NCI-H524 (cell line): ENCODE measurements around the gene TXN2.
"Not testable (repeated sequence)": the region's sequence is repeated elsewhere in the genome, so short reads cannot be mapped to it uniquely, and the experiment has no call there.

Experiments used
- DNase-seq, 2 experiments: peaks; one replicate each; lab custom pipeline; 2025; lab: John Stamatoyannopoulos, UW

TXN2 gene

GRCh38 chr22:36455571-36456463 is 25.6 kb downstream of the TXN2 start:
- no peak for DNase-seq

GRCh38 chr22:36454916-36455570 is 26.4 kb downstream of the TXN2 start:
- DNase-seq = peak; percentile 79 to 91

GRCh38 chr22:36453855-36454378 is 27.5 kb downstream of the TXN2 start:
- no peak for DNase-seq

DNA sequence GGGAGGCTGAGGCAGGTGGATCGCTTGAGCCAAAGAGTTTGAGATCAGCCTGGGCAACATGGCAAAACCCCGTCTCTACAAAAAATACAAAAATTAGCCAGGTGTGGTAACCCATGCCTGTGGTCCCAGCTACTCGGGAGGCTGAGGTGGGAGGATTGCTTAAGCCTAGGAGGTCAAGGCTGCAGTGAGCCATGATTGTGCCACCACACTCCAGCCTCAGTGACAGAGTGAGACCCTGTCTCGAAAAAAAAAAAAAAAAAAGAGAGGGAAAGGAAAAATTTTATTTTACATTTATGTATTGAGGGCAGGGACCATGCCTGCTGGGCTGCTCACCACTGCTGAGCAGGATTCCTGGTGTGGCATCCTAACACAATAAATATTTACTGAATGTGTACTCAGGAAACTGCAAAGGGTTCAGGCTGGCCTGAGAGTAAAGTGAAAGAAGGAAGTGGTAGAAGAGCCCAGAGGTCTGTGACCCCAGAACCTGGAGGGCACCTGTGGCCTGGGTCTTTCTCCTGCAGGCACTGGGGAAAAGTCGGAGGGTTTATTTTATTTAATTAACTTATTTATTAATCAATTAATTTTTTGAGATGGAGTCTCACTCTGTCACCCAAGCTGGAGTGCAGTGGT is 28.3 kb downstream of the TXN2 start:
- DNase-seq = not testable (repeated sequence)

DNA sequence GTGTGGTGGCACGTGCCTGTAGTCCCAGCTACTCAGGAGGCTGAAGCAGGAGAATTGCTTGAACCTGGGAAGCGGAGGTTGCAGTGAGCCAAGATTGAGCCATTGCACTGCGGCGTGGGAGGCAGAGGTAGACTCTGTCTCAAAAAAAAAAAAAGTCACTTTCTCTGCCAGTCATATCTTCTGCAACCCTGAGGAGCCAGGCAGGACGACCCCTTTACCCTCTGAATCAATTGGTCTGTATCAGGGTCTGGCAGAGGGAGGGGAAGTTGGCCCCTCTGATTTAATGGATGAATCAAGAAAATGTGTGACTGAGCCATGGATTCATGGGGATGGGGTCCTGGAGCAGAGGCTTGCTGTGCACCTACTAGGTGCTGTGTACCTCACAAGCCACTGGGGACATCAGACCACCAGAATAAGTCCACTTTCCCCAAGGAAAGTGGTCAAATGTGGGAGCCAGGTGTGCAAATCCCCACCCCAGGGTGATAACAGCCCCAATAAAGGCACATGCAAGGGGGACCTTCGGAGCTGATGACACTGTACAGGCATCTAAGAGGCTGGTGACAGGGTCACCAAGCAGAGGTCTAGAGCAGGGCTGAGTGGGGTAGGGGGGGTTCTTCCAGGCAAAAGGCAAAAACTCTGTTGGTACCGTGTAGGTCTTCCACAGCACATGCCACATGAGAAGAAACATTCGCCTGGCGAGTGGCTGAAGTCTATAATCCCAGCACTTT is 29.0 kb downstream of the TXN2 start:
- no peak for DNase-seq

DNA sequence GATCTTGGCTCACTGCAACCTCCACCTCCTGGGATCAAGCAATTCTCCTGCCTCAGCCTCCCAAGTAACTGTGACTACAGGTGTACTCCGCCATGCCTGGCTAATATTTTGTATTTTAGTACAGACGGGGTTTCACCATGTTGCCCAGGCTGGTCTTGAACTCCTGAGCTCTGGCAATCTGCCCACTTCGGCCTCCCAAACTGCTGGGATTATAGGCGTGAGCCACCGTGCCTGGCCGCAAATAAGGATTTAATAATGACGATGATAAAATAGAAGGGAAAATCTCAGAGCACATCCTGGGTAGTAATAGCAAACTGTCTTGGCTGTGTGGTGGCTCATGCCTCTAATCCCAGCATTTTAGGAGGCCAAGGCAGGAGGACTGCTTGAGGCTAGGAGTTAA is 30.5 kb downstream of the TXN2 start:
- DNase-seq = not testable (repeated sequence)

DNA sequence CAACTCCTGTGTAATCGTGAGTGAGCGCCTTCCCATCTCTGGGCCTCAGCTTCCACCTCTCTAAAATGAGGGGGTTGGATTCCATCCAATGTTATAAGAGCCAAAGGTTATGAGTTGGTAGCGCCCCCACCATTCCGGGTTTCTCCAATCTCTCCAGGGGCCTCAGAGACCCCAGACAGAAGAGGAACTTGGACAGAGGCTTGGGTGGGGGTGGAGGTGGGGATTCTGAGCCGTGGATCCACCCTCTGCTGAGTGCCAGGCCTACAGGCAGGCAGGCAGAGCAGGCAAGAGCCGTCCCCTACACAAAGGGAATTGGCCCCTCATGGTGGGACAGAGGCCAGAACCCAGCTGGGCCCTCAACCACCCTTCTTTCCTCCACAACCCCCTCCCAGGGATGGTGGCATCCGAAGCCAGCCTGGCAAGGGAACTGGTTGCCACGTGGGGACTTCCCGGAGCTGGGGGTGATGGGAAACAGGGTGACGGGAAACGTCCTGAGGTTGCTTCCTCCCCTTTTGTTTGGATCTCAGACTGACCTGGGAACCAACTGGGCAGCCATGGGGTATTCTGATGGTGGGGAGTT is 31.8 kb downstream of the TXN2 start:
- DNase-seq = no peak

DNA sequence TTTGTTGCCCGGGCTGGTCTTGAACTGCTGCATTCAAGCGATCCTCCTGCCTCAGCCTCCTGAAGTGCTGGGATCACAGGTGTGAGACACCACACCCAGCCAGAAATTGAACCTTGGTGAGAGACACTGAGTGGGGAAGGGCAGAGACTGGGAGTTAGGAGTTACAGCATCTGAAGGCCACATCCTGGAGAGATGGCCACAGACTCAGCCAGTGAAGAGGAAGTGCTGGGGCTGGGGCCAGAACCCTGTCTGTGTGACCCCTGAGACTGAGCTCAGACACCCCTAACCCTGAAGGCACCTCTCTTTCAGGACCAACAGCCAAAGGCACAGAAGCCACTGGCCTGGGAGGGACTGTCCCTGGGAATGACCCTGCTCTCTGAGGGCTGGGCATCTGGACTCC is 33.8 kb downstream of the TXN2 start:
- no peak for DNase-seq

DNA sequence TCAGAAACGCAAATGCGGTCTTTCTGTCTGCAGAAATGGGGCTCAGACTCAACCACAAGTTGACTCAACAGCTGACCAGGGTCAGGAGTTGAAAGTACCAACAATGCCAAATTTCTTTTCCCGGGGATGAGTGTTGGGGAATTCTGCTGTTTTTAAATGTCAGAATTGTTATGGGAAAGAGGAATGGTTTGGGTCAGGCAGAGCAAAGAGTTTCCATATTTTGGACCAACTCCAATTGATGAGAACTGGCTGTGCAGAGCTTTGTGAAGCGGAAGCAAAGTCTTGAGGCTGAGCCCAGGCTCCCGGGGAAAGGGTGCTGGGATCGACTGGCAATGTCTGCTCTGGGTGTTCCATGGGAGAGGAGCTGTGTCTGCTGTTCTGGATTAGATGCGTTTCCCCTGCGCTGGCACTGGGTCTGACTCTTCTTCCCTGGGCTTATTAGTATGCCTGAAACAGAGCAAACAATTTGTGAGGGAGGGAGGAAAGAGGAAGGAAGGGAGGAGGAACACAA is 36.2 kb downstream of the TXN2 start:
- DNase-seq = no peak

DNA sequence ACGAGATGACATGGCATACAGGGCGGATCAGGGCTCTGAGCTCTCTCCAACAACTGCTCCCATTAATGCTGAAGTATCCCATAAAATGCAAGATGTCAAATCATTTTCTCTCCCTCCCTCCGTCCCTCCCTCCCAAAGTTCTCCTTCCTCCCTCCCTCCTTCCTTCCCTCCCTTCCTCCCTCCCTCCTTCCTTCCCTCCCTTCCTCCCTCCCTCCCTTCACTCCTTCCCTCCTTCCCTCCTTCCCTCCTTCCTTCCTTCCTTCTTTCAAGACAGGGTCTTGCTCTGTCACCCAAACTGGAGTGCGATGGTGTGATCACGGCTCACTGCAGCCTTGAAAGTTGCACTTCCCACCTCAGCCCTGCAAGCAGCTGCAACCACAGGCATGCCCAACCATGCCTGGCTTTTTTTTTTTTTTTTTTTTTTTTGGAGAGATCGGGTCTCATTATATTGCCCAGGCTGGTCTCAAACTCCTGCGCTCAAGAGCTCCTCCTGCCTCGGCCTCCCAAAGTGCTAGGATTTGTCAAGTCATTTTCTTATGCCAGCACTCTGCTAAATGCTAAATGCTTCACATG is 38.2 kb downstream of the TXN2 start:
- DNase-seq = no peak

GRCh38 chr22:36442506-36443197 is 38.8 kb downstream of the TXN2 start:
- DNase-seq = no peak

DNA sequence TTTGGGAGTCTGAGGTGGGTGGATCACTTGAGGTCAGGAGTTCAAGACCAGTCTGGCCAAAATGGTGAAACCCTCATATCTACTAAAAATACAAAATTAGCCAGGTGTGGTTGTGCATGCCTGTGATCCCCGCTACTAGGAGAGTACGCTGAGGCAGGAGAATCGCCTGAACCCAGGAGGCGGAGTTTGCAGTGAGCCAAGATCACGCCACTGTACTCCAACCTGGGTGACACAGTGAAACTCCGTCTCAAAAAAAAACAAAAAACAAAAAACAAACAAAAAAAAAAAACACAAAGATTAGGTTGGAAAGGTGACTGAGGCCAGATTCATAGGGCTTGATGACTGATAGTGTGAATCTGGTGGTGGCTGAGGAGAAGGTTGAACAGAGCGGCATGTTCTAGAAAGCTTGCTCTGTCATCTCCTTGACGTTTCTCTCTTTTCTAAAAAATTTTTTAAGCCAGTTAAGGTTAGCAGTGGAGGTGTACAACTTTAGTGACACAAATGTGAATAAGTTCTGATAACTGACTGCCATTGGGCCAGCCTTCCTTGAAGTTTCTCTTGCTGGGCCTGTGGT is 40.9 kb downstream of the TXN2 start:
- no peak for DNase-seq

DNA sequence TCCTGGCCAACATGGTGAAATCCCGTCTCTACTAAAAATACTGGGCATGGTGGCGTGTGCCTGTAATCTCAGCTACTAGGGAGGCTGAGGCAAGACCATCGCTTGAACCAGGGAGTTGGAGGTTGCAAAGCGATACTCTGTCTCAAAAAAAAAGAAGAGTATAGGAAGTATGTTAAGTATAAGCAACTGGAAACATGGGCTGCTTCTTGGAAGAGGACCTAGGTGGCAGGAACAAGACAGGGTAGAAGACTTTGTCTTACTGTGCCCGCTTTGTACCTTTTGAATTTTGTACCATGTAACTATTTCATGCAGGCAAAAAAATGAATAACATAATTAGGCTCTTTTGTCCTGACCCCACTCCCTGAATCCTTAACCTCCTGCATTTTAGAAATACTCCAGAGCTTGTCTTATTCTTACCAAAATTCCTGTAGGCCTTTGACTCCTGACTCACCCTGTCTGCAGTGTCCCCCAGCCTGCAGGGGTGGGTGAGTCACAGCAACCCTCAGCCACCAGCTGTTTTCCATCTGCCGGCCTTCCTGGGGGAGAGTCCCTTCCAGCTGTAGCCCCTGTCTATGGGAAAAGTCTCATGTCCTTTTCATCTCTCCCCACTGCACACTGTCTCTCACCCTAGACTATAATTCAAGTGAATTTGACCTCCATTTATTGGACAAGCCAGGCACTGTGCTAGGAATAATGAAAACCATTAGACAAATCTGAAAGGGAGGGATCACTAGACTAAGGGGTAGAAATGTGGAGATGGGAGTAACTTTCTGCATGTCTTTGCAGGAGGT is 41.8 kb downstream of the TXN2 start:
- peak in 1 of 2 experiments; percentile 47 for DNase-seq

GRCh38 chr22:36435516-36436415 is 45.7 kb downstream of the TXN2 start:
- no peak for DNase-seq

DNA sequence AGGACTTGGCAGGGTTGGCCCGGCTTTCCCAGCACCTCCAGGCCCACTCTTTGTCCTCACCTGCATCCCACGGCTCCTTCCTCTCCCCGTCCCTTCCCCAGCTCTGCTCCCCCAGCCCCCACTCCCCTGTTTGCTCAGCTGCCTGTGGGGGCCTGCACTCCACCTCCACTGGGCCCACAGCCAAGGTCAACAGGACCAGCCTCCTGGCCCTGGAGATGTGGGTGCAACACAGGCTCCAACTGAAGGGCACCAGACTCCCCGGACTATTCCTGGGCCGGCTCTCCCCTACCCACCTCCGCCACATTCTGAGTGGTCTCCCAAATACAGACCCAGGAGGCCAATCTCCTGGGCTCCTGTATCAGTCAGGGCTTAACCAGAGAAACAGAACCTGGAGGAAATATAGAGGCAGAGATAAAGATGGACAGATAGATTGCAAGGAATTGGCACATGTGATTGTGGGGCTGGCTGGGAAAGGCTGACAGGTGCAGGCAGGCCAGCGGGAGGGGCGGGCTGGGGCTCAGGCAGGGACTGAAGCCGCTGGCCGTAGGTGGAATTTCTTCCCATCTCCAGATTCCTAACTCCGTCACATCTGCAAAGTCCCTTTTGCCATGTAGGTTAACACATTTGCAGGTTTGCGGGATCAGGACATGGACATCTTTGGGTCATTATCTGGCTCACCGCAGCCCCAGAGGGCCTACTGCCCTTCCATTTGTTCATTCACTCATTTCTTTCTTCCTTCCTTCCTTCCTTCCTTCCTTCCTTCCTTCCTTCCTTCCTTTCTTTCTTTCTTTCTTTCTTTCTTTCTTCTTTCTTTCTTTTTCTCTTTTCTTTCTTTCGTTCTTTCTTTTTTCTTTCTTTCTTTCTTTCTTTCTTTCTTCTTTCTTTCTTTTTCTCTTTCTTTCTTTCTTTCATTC is 47.9 kb downstream of the TXN2 start:
- DNase-seq = no peak

- DNase-seq = no peak
These were observed 48.7 kb downstream of the TXN2 start for GRCh38 chr22:36432592-36433317.
